NT2/D1 (cell line): Measurements from ENCODE around the gene INS.
A peak's percentile ranks its signal among the peaks of the same experiment; 100 is the strongest.
"Not testable (repeated sequence)": the region's sequence is repeated elsewhere in the genome, so short reads cannot be mapped to it uniquely, and the experiment has no call there.

Experiments
- DNase-seq: peaks from one replicate; pipeline ENCODE4 v3.0.0-alpha.2; 2011; ENCODE audit warnings: low read depth, low spot score
- H3K27me3 ChIP-seq: 2 replicates; pipeline ENCODE4 v1.6.0; 2011; ENCODE audit warnings: mild to moderate bottlenecking; ENCODE audit not compliant: insufficient read length, insufficient read depth
- H3K36me3 ChIP-seq: 2 replicates; pipeline ENCODE4 v1.6.1; 2011; ENCODE audit warnings: mild to moderate bottlenecking, low read length, mixed read lengths; ENCODE audit not compliant: insufficient read depth, insufficient read length
- H3K4me1 ChIP-seq: 2 replicates; pipeline ENCODE4 v1.5.1; 2011; ENCODE audit not compliant: insufficient read depth, insufficient read length
- H3K4me3 ChIP-seq: 2 replicates; pipeline ENCODE4 v1.5.1; 2011; ENCODE audit warnings: low read depth; ENCODE audit not compliant: insufficient read length
- H3K9ac ChIP-seq: 2 replicates; pipeline ENCODE4 v1.6.0; 2011; ENCODE audit warnings: low read depth; ENCODE audit not compliant: insufficient read length
- H3K9me3 ChIP-seq: 2 replicates; pipeline ENCODE4 v1.5.1; 2011; ENCODE audit warnings: mild to moderate bottlenecking, low read length; ENCODE audit not compliant: insufficient read depth
- SUZ12 ChIP-seq: IDR thresholded peaks from 2 replicates; pipeline ENCODE4 v1.6.1; 2011; ENCODE audit not compliant: insufficient read length, insufficient read depth; ENCODE audit errors: extremely low read depth
- YY1 ChIP-seq: IDR thresholded peaks from 2 replicates; pipeline ENCODE4 v1.6.1; 2011; ENCODE audit not compliant: insufficient read length, insufficient read depth
- ZNF274 ChIP-seq: IDR thresholded peaks from 2 replicates; pipeline ENCODE4 v1.6.1; 2011; ENCODE audit warnings: mild to moderate bottlenecking, low read depth, low read length

INS gene

GRCh38 chr11:2182692-2183474 is 21.9 kb upstream of the INS start:
- TF ChIP-seq ZNF274 (no peak), SUZ12 (no peak), YY1 (no peak)
- Histone ChIP-seq H3K9ac (no peak overlapping the region), H3K9me3 (no peaks in the 10 kb centered on the region), H3K27me3 (no peaks in the 10 kb centered on the region), H3K36me3 (no peaks in the 10 kb centered on the region), H3K4me1 (peaks cover 25% of the 10 kb centered on the region), H3K4me3 (no peak overlapping the region)
- no peak for DNase-seq

GRCh38 chr11:2182075-2182474 is 21.1 kb upstream of the INS start:
- Histone ChIP-seq H3K9me3 (no peaks in the 10 kb centered on the region), H3K9ac (no peak overlapping the region), H3K4me1 (peaks cover 23% of the 10 kb centered on the region), H3K4me3 (no peak overlapping the region), H3K36me3 (no peaks in the 10 kb centered on the region), H3K27me3 (no peaks in the 10 kb centered on the region)
- DNase-seq, result no peak
- TF ChIP-seq YY1, result no peak
- no peak for TF ChIP-seq ZNF274
- no peak for TF ChIP-seq SUZ12

GRCh38 chr11:2180789-2181370 is 19.9 kb upstream of the INS start:
- H3K36me3 ChIP-seq, result no peaks in the 10 kb centered on the region
- no peaks in the 10 kb centered on the region for H3K9me3 ChIP-seq
- H3K9ac ChIP-seq, result peak overlapping the region; percentile 38
- H3K4me1 ChIP-seq, result peaks cover 21% of the 10 kb centered on the region
- H3K27me3 ChIP-seq, result no peaks in the 10 kb centered on the region
- no peak overlapping the region for H3K4me3 ChIP-seq
- DNase-seq, result no peak
- TF ChIP-seq ZNF274 (no peak), SUZ12 (no peak), YY1 (no peak)

GRCh38 chr11:2180347-2180746 is 19.3 kb upstream of the INS start:
- Histone ChIP-seq H3K9ac (peak overlapping the region; percentile 26), H3K4me1 (peaks cover 22% of the 10 kb centered on the region), H3K27me3 (no peaks in the 10 kb centered on the region), H3K4me3 (no peak overlapping the region), H3K9me3 (no peaks in the 10 kb centered on the region), H3K36me3 (no peaks in the 10 kb centered on the region)
- no peak for DNase-seq
- TF ChIP-seq SUZ12, result no peak
- no peak for TF ChIP-seq ZNF274
- no peak for TF ChIP-seq YY1

GRCh38 chr11:2179516-2179915 is 18.5 kb upstream of the INS start:
- DNase-seq, result no peak
- H3K9ac ChIP-seq, result no peak overlapping the region

DNA sequence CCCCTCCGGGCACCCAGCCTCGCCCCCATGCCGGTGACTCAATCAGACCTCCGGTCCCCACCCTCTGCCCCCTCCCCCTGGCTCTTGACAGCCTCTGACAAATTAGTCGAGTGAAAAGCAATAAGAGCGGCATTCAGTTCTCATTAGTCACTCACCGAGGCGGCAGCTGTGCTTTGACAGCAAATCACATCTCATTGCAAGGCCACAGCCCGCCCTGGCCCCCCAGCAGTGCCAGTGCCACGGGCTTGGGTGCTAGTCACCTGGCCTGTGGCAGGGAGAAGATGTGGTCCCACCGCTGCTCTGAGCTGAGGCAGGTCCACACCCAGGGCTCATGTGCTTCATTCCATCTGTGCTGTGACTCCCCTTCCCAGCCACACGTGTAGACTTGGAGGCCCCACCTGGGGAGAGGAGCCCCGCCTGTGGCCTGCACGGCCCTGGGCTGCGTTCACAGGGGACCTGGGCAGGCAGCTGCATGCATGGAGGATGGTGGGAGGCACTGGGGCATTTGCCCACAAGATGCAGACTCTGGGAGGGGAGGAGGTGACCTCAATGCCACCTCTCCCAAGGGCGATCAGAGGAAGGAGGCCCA is 18.0 kb upstream of the INS start:
- H3K9me3 ChIP-seq, result no peaks in the 10 kb centered on the region
- H3K4me1 ChIP-seq, result peaks cover 23% of the 10 kb centered on the region
- DNase-seq, result no peak
- TF ChIP-seq YY1 (no peak), ZNF274 (no peak), SUZ12 (no peak)
- H3K27me3 ChIP-seq, result no peaks in the 10 kb centered on the region
- H3K4me3 ChIP-seq, result no peak overlapping the region
- H3K9ac ChIP-seq, result peak overlapping the region; percentile 36
- H3K36me3 ChIP-seq, result no peaks in the 10 kb centered on the region

More at GRCh38 chr11:2179516-2179915, 18.5 kb upstream of the INS start:
- Histone ChIP-seq H3K4me3 (no peak overlapping the region), H3K9me3 (no peaks in the 10 kb centered on the region), H3K27me3 (no peaks in the 10 kb centered on the region), H3K36me3 (no peaks in the 10 kb centered on the region), H3K4me1 (peaks cover 23% of the 10 kb centered on the region)
- TF ChIP-seq SUZ12 (no peak), YY1 (no peak)

- H3K9me3 ChIP-seq, H3K9ac ChIP-seq, H3K36me3 ChIP-seq, DNase-seq, H3K27me3 ChIP-seq, H3K4me3 ChIP-seq: not testable (repeated sequence)
- H3K4me1 ChIP-seq, result peaks cover 28% of the 10 kb centered on the region
These were observed 17.2 kb upstream of the INS start for GRCh38 chr11:2178055-2178773.
